HEK293 (cell line): ENCODE measurements around the gene C5.

ENCODE experiments used
- GLIS1 ChIP-seq: fragments of 450-650 bp; formaldehyde crosslinking; IDR thresholded peaks from 2 replicates; pipeline ENCODE4 v1.5.1; 2016; ENCODE audit warnings: missing biosample characterization, missing genetic modification characterization
- ZNF169 ChIP-seq: fragments of 450-650 bp; formaldehyde crosslinking; IDR thresholded peaks from 2 replicates; pipeline ENCODE4 v1.5.1; 2016; ENCODE audit warnings: missing biosample characterization, missing genetic modification characterization
- ZNF2 ChIP-seq: fragments of 450-650 bp; formaldehyde crosslinking; IDR thresholded peaks from 2 replicates; pipeline ENCODE4 v1.5.1; 2016; ENCODE audit warnings: missing biosample characterization, missing genetic modification characterization
- ZNF239 ChIP-seq: fragments of 450-650 bp; formaldehyde crosslinking; IDR thresholded peaks from 2 replicates; pipeline ENCODE4 v1.5.1; 2016; ENCODE audit warnings: missing biosample characterization, missing genetic modification characterization
- ZNF274 ChIP-seq, 2 experiments: fragments of 200-500 bp in 1 of 2; fragments of 450-650 bp in 1 of 2; sonication (Bioruptor generic) in 1 of 2; formaldehyde crosslinking in 1 of 2; IDR thresholded peaks; 2 replicates each; pipeline versions ENCODE4 v1.5.1 to v1.6.1; 2014 to 2016; ENCODE audit warnings: borderline replicate concordance in 1 of 2, inconsistent platforms in 1 of 2, low read length in 1 of 2, missing biosample characterization in 1 of 2, missing genetic modification characterization in 1 of 2
- ZNF423 ChIP-seq: fragments of 450-650 bp; formaldehyde crosslinking; IDR thresholded peaks from 2 replicates; pipeline ENCODE4 v1.5.1; 2016; ENCODE audit warnings: missing biosample characterization, missing genetic modification characterization
- ZNF558 ChIP-seq: fragments of 450-650 bp; formaldehyde crosslinking; IDR thresholded peaks from 2 replicates; pipeline ENCODE4 v1.5.1; 2016; ENCODE audit warnings: missing biosample characterization, missing genetic modification characterization
- ZNF610 ChIP-seq: fragments of 450-650 bp; formaldehyde crosslinking; IDR thresholded peaks from 2 replicates; pipeline ENCODE4 v1.5.1; 2016; ENCODE audit warnings: missing biosample characterization, missing genetic modification characterization, borderline replicate concordance
- ZNF707 ChIP-seq: fragments of 450-650 bp; formaldehyde crosslinking; IDR thresholded peaks from 2 replicates; pipeline ENCODE4 v1.5.1; 2016; ENCODE audit warnings: missing biosample characterization, missing genetic modification characterization
- ZNF830 ChIP-seq: fragments of 450-650 bp; IDR thresholded peaks from 2 replicates; pipeline ENCODE4 v1.5.0; 2018; ENCODE audit warnings: missing biosample characterization, missing genetic modification characterization, low read depth, mild to moderate bottlenecking, moderate library complexity
- TF ChIP-seq, protein P1 (sequence below): fragments of 450-650 bp; formaldehyde crosslinking; IDR thresholded peaks from 2 replicates; pipeline ENCODE4 v1.5.1; 2016; ENCODE audit warnings: missing biosample characterization, missing genetic modification characterization
- TF ChIP-seq, protein P2 (sequence below): fragments of 450-650 bp; formaldehyde crosslinking; IDR thresholded peaks from 2 replicates; pipeline ENCODE4 v1.5.1; 2017; ENCODE audit warnings: missing biosample characterization, missing genetic modification characterization
- TF ChIP-seq, protein P3 (sequence below): fragments of 450-650 bp; formaldehyde crosslinking; conservative IDR thresholded peaks from 2 replicates; pipeline ENCODE4 v1.5.1; 2016; ENCODE audit warnings: low read depth, missing biosample characterization, missing genetic modification characterization
- TF ChIP-seq, protein P4 (sequence below): fragments of 450-650 bp; formaldehyde crosslinking; optimal IDR thresholded peaks from 2 replicates; pipeline ENCODE3; 2016; ENCODE audit warnings: missing biosample characterization, mild to moderate bottlenecking, missing genetic modification characterization

DNA sequence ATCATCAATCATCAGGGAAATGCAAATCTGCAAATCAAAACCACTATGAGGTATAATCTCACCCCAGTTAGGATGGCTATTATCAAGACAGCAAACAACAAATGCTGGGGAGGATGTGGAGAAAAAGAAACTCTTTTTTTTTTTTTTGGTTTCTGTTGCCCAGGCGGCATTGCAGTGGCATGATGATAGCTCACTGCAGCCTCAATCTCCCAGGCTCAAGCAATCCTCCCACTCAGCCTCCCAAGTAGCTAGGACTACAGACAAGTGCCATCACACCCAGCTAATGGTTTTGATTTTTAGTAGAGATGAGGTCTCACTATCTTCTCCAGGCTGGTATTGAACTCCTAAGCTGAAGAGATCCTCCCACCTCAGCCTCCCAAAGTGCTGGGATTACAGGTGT, 19.3 kb upstream of the C5 start:
- TF ChIP-seq, protein P1, sequence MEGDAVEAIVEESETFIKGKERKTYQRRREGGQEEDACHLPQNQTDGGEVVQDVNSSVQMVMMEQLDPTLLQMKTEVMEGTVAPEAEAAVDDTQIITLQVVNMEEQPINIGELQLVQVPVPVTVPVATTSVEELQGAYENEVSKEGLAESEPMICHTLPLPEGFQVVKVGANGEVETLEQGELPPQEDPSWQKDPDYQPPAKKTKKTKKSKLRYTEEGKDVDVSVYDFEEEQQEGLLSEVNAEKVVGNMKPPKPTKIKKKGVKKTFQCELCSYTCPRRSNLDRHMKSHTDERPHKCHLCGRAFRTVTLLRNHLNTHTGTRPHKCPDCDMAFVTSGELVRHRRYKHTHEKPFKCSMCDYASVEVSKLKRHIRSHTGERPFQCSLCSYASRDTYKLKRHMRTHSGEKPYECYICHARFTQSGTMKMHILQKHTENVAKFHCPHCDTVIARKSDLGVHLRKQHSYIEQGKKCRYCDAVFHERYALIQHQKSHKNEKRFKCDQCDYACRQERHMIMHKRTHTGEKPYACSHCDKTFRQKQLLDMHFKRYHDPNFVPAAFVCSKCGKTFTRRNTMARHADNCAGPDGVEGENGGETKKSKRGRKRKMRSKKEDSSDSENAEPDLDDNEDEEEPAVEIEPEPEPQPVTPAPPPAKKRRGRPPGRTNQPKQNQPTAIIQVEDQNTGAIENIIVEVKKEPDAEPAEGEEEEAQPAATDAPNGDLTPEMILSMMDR (tag by site-specific recombination), result no peak
- TF ChIP-seq, protein P2, sequence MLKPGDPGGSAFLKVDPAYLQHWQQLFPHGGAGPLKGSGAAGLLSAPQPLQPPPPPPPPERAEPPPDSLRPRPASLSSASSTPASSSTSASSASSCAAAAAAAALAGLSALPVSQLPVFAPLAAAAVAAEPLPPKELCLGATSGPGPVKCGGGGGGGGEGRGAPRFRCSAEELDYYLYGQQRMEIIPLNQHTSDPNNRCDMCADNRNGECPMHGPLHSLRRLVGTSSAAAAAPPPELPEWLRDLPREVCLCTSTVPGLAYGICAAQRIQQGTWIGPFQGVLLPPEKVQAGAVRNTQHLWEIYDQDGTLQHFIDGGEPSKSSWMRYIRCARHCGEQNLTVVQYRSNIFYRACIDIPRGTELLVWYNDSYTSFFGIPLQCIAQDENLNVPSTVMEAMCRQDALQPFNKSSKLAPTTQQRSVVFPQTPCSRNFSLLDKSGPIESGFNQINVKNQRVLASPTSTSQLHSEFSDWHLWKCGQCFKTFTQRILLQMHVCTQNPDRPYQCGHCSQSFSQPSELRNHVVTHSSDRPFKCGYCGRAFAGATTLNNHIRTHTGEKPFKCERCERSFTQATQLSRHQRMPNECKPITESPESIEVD (tag by site-specific recombination), result no peak
- no peak for TF ChIP-seq ZNF169
- TF ChIP-seq ZNF558 (tag by site-specific recombination), result no peak
- TF ChIP-seq, protein P3, sequence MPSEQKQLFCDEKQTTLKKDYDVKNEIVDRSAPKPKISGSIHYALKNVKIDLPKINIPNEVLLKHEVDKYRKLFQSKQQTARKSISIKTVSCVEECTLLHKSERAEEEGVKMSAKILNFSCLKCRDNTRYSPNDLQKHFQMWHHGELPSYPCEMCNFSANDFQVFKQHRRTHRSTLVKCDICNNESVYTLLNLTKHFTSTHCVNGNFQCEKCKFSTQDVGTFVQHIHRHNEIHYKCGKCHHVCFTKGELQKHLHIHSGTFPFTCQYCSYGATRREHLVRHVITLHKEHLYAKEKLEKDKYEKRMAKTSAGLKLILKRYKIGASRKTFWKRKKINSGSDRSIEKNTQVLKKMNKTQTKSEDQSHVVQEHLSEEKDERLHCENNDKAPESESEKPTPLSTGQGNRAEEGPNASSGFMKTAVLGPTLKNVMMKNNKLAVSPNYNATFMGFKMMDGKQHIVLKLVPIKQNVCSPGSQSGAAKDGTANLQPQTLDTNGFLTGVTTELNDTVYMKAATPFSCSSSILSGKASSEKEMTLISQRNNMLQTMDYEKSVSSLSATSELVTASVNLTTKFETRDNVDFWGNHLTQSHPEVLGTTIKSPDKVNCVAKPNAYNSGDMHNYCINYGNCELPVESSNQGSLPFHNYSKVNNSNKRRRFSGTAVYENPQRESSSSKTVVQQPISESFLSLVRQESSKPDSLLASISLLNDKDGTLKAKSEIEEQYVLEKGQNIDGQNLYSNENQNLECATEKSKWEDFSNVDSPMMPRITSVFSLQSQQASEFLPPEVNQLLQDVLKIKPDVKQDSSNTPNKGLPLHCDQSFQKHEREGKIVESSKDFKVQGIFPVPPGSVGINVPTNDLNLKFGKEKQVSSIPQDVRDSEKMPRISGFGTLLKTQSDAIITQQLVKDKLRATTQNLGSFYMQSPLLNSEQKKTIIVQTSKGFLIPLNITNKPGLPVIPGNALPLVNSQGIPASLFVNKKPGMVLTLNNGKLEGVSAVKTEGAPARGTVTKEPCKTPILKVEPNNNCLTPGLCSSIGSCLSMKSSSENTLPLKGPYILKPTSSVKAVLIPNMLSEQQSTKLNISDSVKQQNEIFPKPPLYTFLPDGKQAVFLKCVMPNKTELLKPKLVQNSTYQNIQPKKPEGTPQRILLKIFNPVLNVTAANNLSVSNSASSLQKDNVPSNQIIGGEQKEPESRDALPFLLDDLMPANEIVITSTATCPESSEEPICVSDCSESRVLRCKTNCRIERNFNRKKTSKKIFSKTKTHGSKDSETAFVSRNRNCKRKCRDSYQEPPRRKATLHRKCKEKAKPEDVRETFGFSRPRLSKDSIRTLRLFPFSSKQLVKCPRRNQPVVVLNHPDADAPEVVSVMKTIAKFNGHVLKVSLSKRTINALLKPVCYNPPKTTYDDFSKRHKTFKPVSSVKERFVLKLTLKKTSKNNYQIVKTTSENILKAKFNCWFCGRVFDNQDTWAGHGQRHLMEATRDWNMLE (tag by site-specific recombination), result no peak
- no peak for TF ChIP-seq ZNF830 (tag by site-specific recombination)
- TF ChIP-seq ZNF2 (tag by site-specific recombination), result no peak
- TF ChIP-seq ZNF707 (tag by site-specific recombination), result no peak
- TF ChIP-seq, protein P4, sequence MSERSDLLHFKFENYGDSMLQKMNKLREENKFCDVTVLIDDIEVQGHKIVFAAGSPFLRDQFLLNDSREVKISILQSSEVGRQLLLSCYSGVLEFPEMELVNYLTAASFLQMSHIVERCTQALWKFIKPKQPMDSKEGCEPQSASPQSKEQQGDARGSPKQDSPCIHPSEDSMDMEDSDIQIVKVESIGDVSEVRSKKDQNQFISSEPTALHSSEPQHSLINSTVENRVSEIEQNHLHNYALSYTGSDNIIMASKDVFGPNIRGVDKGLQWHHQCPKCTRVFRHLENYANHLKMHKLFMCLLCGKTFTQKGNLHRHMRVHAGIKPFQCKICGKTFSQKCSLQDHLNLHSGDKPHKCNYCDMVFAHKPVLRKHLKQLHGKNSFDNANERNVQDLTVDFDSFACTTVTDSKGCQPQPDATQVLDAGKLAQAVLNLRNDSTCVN (tag by site-specific recombination), result no peak
- no peak for TF ChIP-seq ZNF274 (IDR thresholded peaks at IDR 0.05; ENCODE audit: low read length)
- no peak for TF ChIP-seq ZNF274 (tag by site-specific recombination; IDR thresholded peaks at IDR 0.05; ENCODE audit: borderline replicate concordance)
- no peak for TF ChIP-seq ZNF423
- no peak for TF ChIP-seq ZNF610 (tag by site-specific recombination)
- no peak for TF ChIP-seq GLIS1 (tag by site-specific recombination)
- TF ChIP-seq ZNF239 (tag by site-specific recombination), result no peak
